ENCODE measurements around the gene MON2. TPM values are rescaled to one million over a fixed set of nuclear protein-coding genes. Genes with fewer than 3 reads are reported as not detected.
A peak's percentile ranks its signal among the peaks of the same experiment; 100 is the strongest.
"Not testable (repeated sequence)": the region's sequence is repeated elsewhere in the genome, so short reads cannot be mapped to it uniquely, and the experiment has no call there.

Gene MON2, protein sequence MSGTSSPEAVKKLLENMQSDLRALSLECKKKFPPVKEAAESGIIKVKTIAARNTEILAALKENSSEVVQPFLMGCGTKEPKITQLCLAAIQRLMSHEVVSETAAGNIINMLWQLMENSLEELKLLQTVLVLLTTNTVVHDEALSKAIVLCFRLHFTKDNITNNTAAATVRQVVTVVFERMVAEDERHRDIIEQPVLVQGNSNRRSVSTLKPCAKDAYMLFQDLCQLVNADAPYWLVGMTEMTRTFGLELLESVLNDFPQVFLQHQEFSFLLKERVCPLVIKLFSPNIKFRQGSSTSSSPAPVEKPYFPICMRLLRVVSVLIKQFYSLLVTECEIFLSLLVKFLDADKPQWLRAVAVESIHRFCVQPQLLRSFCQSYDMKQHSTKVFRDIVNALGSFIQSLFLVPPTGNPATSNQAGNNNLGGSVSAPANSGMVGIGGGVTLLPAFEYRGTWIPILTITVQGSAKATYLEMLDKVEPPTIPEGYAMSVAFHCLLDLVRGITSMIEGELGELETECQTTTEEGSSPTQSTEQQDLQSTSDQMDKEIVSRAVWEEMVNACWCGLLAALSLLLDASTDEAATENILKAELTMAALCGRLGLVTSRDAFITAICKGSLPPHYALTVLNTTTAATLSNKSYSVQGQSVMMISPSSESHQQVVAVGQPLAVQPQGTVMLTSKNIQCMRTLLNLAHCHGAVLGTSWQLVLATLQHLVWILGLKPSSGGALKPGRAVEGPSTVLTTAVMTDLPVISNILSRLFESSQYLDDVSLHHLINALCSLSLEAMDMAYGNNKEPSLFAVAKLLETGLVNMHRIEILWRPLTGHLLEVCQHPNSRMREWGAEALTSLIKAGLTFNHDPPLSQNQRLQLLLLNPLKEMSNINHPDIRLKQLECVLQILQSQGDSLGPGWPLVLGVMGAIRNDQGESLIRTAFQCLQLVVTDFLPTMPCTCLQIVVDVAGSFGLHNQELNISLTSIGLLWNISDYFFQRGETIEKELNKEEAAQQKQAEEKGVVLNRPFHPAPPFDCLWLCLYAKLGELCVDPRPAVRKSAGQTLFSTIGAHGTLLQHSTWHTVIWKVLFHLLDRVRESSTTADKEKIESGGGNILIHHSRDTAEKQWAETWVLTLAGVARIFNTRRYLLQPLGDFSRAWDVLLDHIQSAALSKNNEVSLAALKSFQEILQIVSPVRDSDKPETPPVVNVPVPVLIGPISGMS (N-terminal part only)
- total RNA-seq = 128 TPM

DNA sequence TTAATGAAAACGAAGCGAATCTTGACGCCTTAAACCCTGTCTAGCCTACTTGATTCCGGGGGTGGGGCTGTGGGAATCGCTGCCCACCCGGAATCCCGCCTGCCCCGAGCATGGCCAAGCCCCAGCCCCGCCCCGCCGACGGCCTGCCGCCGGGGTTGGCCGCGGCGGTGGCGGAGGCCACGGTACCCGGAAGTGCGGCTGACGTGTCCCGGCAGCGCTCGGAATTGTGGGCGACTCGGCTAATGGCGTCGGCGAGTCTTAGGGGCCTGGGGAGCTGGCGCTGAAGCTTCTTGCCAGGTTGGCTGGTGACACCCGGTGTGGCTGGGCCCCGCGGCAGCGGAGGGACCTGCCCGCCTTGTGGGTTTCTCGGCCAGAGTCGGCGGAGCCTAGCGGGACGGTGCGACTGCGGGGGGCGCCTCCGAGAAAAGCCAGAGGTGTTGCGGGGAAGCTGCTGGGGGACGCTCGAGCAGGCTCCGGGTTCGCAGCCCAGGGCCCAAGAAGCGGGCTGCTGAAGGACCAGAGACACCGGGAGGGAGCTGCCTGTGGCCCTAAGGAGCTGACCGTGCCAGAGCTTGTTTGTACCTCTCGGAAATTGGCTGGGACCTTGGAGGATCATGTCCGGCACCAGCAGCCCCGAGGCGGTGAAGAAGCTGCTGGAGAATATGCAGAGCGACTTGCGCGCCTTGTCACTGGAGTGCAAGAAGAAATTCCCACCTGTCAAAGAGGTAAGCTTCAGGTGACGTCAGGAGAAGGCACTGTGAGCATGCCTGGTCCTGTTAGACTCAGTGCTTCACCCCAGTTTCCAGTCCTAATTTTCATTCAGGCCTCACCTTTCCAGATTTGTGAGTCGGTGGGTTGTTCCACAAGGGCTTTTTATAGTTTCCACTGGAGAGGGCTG, at the start of gene MON2:
TSS of gene MON2 (plus strand) at position 233 of the 898 bp plus-strand sequence. CDS start at position 615, 382 bp downstream.
- DNase-seq = peak; percentile 78

DNA sequence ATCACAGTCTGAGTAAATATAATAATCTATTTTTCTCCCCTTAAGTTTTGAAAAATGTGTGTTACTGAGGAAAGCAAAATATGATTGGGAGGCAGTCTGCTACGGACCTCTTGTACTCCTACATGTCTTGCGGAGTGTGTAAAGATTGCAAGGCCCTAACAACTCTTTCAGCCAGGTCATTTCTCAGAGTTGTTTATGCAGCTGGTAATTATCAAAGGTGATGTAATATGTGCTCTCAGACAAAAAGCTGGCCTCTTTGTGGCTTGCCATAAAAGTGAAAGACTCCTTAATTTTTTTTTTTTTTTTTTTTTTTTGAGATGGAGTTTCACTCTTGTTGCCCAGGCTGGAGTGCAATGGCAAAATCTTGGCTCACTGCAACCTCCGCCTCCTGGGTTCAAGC, 40.5 kb upstream of the MON2 start:
- no peak for DNase-seq

DNA sequence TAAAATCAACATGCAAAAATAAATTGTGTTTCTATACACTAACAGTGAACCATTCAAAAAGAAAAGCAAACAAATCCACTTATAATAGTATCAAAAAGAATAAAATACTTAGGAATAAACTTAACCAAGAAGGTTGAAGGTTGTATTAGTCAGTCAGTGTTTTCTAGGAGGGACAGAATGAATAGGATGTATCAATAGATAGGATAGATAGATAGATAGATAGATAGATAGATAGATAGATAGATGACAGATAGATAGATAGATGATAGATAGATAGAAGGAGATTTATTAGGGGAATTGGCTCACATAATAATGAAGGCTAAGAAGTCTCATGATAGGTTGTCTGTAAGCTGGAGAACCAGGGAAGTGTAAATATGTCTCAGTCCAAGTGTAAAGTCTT, 37.2 kb upstream of the MON2 start:
- no peak for DNase-seq

- DNase-seq = no peak
Observed at GRCh38 chr12:62434494-62435302, 31.9 kb upstream of the MON2 start.

DNA sequence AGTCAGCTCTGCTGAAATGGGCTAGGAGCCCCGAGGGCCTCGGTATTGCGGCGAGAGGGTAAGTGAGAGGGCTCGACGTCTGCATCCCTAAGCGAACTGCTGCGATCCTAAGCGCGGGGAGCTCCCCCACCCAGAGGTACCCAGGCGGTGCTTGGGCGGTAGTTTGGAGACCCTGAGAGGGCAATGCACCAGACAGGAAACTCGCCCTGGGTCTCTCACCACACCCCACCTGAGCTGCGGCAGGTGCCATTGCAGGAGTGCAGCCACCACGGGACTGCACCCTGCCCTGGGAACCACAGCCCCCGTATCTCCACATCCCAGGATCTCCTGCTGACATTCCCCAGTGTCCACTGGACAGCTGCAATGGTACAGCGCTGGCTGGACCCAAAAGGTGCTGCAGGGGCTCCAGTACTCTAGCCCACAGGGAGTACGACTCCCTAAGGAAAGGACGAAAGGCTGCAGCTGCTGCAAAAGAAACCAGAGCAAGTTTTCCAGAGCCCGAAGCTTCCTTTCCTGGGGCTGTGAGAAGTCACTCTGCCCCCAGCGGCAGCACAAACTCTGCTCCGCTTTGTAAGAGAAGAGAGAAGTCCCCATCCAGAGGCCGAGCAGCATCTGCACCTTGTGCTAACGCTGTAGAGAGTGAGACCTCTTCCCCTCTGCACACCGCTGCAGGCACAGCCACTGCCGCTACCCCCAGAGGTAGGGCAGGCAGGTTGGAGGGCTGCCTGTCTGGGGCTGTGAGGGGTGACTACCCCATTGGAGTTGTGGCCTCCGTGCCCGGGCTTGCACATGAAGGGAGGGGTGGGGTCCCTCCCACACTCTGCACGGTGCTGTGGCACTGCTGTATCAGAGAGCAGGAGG, 31.1 kb upstream of the MON2 start:
- no peak for DNase-seq

GRCh38 chr12:62436164-62436503, 30.5 kb upstream of the MON2 start:
- DNase-seq = no peak

DNA sequence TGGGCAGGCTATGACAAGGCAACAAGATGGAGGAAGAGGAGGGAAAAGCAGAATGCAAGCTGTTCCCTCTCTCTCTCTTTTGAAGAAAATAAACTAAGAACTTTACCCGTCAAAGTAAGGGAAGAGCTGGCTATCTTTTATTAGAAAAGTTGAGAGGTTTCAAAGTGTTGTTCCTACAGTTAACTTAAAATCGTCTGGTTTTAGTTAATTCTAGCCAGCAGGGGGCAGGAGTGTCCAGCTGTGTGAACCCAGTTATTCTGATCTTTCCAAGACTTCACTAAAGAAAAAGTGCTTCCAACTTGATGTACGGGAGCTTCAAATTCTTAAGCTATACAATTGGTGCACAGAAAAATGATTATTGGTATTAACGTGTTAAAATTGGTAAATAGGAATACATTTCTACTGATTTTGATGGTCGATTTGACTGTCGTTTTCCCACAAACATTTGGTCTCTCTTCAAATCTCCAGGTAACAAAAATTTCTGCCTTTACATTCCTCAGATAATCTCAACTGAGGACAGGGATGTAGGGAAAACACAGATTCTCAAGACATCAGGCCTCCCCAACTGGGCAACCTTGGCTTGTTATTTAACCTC, 28.4 kb upstream of the MON2 start:
- DNase-seq = peak; percentile 17

DNA sequence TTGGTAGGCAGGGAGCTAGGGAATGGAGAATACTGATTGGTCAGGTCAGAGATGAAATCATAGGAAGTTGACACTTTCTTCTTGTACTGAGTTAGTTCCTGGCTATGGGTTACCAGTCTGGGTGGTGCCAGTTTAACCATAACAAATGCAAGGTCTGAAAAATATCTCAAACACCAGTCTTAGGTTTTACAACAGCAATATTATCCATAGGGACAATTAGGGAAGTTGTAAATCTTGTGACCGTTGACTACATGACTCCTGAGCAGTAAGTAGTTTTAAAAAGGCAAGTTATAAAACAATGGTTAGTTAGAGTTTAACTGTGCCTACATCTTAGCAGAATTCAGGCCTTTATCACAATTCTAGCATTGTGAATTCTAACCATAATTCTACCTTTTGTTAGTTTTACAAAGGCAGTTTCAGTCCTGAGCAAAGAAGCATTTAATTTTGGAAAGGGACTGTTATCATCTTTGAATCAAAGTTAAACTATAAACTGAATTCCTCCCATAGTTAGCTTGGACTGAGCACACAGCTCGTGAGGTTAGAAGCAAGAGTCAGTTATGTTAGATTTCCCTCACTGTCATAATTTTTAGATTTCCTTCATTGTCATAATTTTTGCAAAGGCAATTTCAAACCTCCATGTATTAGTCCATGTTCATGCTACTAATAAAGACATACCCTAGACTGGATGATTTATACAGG, 19.7 kb upstream of the MON2 start:
- DNase-seq = no peak

- peak; percentile 65 for DNase-seq
Observed at GRCh38 chr12:62448436-62448835, 18.2 kb upstream of the MON2 start.

GRCh38 chr12:62455429-62455828, 11.2 kb upstream of the MON2 start:
- DNase-seq = not testable (repeated sequence)

- DNase-seq = no peak
Observed at GRCh38 chr12:62458626-62459025, 8.0 kb upstream of the MON2 start.

DNA sequence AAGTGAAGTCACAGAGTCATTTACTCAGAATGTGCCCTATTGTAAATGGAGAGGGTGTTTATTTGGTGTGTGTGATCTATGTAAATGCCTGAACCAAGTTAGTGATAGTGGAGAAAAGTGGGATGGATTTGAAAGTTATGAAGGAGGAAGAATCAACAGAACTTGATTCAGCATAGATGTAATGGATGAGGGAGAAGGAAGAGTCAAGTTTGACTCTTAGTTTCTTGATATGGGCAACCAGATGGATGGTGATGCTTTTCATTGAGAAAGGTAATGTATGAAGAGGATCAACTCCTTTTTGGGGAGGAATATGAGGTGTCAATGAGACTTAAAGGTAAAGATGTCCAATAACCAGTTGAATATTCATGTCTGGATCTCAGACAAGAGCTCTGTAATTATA, 6.7 kb upstream of the MON2 start:
- no peak for DNase-seq

- DNase-seq = not testable (repeated sequence)
Observed at GRCh38 chr12:62461171-62461837, 5.3 kb upstream of the MON2 start.

GRCh38 chr12:62463252-62463651, 3.4 kb upstream of the MON2 start:
- not testable (repeated sequence) for DNase-seq

DNA sequence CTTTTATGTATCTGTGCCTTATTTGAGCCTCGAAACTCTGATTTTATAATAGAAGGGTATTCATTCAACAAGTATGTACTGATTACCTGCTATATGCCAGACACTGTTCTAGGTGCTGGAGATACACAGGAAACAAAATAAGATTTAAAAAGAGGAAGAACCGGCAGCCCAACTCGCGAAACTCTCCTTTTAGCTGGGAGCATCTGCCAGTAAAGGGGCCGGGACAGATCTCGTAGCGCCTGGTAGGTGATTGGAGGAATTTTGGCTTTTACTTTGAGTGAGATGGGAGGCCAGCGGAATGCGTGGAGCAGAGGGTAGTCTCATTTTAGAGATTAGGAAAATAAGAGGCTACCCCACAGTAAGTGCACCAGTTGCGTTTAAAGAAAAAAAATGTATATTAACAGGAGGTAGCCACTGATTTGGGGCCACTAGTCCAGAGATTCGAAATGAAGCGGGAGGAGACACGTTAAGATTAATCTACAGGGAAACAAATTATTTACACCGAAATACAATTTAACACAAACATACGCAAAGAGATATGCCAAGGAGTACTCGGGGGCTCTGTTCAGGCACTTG, 520 bp upstream of the MON2 start:
- DNase-seq = peak; percentile 49

- DNase-seq = peak; percentile 46
Observed at GRCh38 chr12:62468397-62468796, 1.8 kb downstream of the MON2 start.

GRCh38 chr12:62468935-62469334, 2.3 kb downstream of the MON2 start:
- no peak for DNase-seq

DNA sequence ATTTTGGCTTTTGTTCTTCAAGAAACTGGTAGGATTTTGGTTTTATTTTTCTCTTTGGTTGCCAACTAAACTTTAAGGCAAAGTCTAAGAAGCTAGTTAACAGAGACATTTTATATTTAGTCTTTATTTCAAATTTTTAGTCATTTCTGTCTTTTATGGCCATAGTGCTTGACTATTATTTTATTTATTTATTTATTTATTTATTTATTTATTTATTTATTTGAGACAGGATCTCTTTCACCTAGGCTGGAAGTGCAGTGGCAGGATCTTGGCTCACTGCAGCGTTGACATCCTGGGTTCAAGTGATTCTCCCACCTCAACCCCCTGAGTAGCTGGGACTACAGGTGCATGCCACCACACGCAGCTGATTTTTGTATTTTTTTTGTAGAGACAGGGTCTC, 3.1 kb downstream of the MON2 start:
- DNase-seq = no peak

Data from skin of body (tissue), 2 donors.